HG02973 (cell line): ENCODE data around the gene VLDLR.

Source experiments
- ATAC-seq: cut with Tn5 transposase; IDR thresholded peaks from one replicate; pipeline ENCODE4 v1.9.1; 2021; ENCODE audit warnings: moderate library complexity; ENCODE audit not compliant: unreplicated experiment

The VLDLR gene

GRCh38 chr9:2662496-2662895 lies 40.9 kb downstream of the VLDLR start:
- no peak for ATAC-seq

GRCh38 chr9:2663461-2664173 lies 42.0 kb downstream of the VLDLR start:
- ATAC-seq: no peak

GRCh38 chr9:2664174-2665065 lies 42.8 kb downstream of the VLDLR start:
- no peak for ATAC-seq

- ATAC-seq: no peak
Observed at GRCh38 chr9:2666569-2666968, 45.0 kb downstream of the VLDLR start.

- ATAC-seq: no peak
Observed at GRCh38 chr9:2673161-2673560, 51.6 kb downstream of the VLDLR start.

- no peak for ATAC-seq
Observed at GRCh38 chr9:2674141-2674824, 52.7 kb downstream of the VLDLR start.

- ATAC-seq: no peak
Observed at GRCh38 chr9:2675834-2676233, 54.2 kb downstream of the VLDLR start.

- ATAC-seq: no peak
Observed at GRCh38 chr9:2676466-2676865, 54.9 kb downstream of the VLDLR start.

- no peak for ATAC-seq
Observed at GRCh38 chr9:2677915-2678889, 56.6 kb downstream of the VLDLR start.

GRCh38 chr9:2679011-2679410 lies 57.4 kb downstream of the VLDLR start:
- no peak for ATAC-seq

GRCh38 chr9:2681981-2682380 lies 60.4 kb downstream of the VLDLR start:
- no peak for ATAC-seq

GRCh38 chr9:2686911-2687310 lies 65.3 kb downstream of the VLDLR start:
- no peak for ATAC-seq

- ATAC-seq: no peak
Observed at GRCh38 chr9:2688636-2689035, 67.0 kb downstream of the VLDLR start.

GRCh38 chr9:2691212-2691611 lies 69.6 kb downstream of the VLDLR start:
- no peak for ATAC-seq

- ATAC-seq: no peak
Observed at GRCh38 chr9:2691626-2692025, 70.0 kb downstream of the VLDLR start.

- ATAC-seq: no peak
Observed at GRCh38 chr9:2693056-2693455, 71.5 kb downstream of the VLDLR start.

GRCh38 chr9:2697492-2697891 lies 75.9 kb downstream of the VLDLR start:
- ATAC-seq: no peak

- ATAC-seq: no peak
Observed at GRCh38 chr9:2700398-2700797, 78.8 kb downstream of the VLDLR start.

GRCh38 chr9:2700909-2701550 lies 79.4 kb downstream of the VLDLR start:
- no peak for ATAC-seq

- no peak for ATAC-seq
Observed at GRCh38 chr9:2704504-2704903, 82.9 kb downstream of the VLDLR start.
